HG02852 (cell line): Measurements from ENCODE around the gene NCKAP5.

Experiments used
- ATAC-seq: cut with Tn5 transposase; IDR thresholded peaks from one replicate; pipeline ENCODE4 v1.9.1; 2021; ENCODE audit warnings: mild to moderate bottlenecking, moderate library complexity; ENCODE audit not compliant: unreplicated experiment

The NCKAP5 gene

DNA sequence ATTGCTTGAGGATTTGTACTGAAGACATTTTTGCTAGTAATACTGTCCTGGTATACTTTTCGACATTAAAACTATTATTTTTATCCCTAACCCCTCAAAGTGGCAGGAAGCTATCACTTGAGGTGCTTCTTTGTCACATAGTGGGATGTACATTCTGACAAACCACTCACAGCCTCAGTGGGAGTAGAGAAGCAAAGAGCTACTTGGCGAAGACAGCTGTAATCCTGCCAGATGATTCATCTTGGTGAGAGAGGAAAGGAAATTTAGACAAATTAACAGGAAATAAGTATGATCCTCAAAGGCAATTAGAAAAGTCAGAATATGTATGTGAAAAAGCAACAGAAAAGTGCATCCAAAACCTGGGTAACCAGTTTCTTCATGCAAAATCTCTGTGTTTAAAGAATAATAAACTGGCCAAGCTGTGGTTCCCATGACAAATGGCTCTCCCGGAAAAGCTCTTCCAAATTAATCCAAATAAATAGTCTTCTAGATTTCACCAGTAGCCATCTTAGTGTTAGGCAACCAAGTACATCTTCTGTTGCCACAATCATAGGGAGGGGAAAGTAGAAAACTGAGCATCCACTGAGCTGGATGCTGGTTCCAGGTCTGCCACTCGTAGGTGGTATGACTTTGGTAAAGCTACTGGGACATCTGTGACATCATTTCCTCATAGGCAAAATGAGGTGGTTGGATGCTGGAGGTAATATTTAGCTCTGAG is 590.3 kb downstream of the NCKAP5 start:
- ATAC-seq: no peak

DNA sequence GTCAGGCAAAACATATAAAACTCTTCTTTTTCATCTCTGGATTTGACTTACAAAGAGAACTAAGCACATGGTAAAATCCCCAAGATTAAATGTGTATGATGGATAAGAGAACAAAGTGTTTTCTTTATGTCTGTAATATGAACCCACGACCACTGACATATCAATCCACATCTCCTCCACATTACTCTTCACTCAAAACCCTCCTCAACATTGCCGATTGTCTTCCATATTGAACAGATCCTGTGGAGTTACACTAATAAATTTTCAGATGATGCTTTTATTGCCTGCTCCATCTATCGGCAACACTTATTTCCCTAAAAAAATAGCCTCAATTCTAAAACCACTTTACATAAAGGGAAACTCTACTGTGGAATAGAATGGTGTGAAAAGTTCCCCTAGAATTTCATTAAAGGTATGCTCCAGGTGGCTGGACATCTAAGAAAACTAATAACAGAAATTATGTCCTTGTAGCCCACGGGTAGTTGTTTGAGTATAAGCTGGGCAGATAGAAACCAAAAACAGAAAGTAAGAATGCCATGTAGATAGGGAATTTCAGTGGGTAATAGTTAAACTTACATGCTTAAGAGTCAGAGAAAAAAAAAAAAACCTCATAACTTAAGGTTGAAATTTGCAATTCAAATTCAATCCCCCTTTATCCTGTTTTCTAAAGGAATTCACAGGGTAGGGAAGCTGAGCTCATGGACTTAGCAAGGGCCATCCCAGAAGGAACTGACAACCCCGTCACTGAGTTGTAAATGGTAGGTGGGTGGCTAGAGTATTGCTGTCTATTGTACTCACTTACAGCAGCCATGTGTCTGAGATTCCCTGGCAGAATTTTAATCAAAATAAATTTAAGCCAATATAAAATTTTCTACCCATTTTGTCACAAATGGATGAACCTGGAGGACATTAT is 592.8 kb downstream of the NCKAP5 start:
- ATAC-seq: no peak

DNA sequence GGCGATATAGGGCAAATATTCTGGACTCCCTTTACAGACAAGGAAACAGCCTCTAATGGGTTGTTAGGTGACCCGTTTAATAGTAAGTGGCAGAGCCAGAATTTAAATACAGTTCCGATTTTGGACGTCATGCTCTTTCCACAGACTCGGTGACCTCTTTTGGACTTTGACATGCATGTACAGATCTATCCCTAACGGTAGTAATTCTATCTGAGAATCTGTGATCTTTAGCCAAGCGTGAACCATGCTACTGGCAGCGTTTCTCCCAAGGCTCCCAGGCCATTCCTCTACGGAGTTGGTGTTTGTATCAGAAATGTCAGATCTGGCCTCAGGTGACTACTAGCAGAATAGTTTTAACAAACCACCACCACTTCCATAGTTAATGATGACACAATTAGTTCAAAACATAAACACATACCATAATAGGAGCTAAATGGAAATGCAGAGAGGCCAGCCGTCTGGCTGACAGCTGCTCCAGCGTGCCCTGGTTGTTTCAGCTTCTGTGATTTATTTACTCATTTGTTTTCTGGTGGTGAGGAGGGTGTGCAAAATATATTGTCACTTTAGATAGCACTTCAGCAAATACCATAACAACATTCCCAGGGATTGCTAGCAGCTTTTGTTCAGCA is 593.7 kb downstream of the NCKAP5 start:
- ATAC-seq: no peak

DNA sequence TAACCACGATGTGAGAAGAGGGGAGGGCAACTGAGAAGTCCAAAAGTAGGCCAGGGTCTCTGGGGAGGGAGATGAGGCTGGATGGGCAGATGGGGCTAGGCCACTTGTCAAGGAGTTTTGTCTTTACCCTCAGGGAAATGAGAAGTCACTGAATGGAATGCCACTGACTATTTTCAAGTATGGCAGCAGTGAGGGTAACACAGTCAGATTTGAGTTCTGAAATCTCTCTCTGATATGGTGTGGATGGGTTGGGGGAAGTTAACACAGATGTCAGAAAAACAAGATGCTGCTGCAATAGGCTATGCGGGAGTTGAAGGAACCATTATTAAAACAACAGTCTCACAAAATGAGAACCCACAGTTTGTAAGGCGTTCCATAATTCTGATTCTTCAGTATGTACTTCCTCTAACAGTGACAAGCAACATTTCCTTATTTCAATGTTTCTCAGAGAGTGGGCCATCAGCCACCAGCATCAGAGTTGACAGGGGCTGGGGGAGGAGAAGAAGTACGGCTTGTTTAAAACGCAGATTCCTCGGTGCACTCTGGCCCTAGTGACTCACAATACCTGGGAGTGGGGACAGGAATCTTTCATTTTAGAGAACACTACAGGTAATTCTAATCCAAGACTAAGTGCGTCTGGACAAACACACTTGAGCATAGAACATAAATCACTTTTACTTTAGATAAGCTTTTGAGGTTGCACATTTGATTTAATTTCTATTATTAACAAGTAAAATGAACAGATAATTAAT is 596.8 kb downstream of the NCKAP5 start:
- ATAC-seq: no peak

DNA sequence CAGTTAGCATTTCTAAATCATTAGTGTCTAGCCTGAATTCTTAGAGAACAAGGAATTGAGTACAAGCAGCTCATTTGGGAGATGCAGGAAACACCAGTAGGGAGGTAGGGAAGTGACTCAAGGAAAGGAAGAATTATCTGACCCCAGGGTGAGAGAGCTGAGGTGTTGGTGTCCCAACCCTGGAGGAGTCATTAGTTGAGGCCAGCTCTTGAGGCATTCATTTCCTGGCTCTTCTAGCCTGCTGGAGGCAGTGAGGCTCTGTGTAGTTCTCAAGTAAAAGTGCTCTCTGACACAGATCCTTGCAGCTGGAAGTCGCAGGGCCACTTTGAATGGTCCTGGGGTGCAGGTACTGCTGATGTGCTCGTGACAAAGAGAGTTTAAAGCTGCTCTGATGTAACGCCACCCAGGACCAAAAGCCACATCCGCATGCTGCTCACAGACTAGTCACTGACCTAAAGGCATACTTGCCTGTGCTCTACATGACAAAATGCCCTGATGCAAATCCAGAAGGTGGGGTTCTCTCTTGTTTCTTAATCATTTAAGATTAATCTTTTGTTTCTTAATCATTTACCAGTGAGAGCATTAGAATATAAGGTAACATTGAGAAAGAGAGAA is 598.8 kb downstream of the NCKAP5 start:
- no peak for ATAC-seq

DNA sequence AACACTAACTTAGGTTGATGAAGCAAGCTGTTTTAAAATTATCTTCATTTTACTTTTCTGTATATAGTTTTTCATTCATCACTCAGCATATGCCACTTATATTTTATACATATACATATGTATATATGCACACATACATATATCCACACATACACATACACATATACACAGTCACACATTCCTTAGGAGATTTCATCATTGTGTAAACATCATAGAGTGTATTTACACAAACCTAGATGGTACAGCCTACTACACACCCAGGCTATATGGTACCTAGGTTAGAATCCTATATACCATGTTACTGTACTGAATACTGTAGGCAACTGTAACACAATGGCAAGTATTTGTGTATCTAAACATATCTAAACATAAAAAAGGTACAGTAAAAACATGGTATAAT is 602.8 kb downstream of the NCKAP5 start:
- ATAC-seq: no peak

DNA sequence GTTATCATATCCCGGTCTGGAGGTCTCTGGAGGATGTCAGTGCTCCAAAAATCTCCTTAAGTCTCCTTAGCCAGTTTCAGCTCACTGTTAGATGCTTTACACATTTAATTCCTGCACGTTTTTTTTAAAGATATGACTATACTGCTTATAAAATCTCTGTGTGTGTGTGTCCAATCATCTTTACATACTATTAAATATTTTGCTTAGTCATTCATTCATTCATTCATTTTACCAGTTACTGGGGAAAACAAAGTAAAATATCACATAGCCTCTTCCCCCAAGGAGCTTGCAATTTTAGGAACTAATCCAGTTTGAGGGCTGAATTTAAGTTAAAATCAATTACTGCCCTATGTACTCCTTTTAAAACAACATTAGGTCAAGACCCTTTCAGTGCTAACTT is 605.1 kb downstream of the NCKAP5 start:
- ATAC-seq: no peak

DNA sequence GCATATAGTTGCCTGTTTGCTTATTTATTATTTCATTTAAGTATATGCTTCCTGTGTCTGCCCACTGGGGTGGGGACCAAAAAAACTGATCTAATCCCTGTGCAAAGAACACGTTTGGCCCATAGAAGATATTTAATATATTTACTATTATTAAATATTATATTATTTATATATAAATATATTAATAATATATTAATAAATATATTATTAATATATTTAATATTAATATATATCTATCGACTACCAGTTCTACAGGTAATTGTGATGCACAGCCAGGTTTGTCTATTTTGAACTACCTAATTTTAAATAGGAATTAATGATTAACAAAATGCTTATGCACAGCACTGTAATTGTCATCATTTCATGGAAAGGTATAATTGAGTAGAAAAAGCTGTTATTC is 609.4 kb downstream of the NCKAP5 start:
- no peak for ATAC-seq

DNA sequence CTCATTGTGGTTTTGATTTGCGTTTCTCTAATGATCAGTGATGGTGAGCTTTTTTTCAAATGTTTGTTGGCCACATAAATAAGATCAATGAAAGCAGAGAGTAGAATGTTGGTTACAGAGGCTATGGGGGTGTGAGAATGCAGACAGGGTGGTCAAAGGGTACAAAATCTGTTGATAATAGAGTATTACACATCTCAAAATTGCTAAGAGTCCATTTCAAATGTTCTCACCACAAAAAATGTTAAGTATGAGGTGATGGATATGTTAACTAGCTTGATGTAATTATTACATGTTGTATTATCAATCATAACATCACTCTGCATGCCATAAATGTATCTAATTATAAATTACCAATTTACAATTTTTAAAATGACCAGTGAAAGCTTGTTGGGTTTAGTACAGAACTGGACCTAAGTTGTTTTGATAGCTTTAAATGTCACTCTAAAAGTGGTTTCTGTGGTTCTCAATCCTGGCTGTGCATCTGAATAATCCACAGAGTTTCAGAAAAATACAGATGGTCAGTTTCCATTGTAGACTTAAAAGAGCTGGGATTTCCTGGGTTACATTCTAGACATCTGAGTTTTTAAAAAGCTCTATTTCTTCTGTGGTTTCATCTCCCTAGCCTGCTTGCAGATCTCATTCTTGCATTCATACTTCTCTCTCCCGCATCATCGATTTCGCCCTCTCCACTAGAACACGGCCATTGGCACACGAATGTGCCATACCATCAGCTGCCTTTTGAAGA is 612.2 kb downstream of the NCKAP5 start:
- ATAC-seq: no peak

DNA sequence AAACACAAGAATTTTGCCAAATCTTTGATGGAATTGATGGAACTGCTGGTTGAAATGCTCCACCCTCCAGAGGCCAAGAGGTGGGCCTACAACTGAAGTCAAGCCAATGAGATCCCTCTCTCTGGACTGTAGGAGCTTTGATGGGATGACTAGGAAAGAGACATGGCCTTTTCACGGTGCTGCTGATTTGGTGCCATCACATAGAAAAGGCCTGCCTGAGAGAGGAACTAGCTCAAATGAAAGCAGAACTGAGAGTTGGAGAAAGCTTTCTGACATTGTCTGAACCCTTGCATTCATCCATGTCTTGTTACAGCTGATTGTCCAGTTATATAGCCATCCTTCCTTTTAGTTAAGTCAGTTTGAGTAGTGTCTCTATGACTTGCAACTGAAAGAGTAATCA is 614.5 kb downstream of the NCKAP5 start:
- ATAC-seq: peak; percentile 89

DNA sequence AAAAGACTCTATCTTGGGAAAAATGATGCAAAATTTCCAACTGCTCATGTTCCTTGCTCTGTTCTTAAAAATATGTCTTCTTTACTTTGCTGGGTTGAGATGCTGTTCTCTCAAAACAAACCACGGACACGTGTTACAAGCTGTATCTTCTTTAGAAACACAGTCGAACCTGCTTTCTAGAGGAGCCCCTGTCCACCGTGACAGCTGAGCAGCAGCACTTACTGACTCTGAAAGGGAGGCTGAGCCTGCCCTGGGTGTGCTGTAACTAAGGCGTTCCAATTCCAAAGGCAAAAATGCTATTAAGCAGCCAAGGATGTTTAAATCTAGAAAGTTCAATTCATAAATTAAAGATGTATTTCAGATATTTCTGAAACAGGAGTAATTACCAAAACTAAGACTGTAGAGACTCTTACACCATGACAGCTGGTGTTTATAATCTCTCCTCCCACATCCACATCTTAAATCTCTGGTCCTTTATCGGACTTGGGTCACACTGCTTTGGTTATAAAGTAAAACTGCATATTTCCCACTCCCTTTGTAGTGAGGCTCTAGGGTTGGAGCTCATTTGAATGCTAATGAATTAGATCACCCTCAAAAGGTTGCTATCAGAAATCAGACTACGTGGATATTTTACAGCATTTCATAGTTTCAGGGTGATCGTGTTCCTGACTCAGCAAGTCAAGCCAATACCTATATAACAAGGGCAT is 617.1 kb downstream of the NCKAP5 start:
- ATAC-seq: no peak

DNA sequence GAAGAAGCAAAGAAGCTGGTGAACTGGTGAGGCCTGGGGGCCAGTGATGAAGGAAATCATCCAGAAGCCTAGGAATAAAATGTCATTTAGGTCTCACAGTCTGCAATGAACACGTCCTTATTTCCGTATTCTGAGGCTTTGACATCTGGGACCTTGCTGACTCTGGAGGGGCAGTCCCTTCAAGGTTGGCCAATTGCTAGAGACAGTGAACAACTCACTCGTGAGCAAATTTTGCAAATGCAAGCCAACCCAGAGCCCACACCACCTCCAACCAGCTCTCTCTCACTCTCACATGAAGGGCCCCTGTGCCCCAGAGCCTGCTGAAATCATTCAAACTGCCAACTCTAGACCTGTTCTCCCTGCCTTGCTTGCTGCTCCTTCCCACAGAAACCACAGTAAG is 619.2 kb downstream of the NCKAP5 start:
- no peak for ATAC-seq

DNA sequence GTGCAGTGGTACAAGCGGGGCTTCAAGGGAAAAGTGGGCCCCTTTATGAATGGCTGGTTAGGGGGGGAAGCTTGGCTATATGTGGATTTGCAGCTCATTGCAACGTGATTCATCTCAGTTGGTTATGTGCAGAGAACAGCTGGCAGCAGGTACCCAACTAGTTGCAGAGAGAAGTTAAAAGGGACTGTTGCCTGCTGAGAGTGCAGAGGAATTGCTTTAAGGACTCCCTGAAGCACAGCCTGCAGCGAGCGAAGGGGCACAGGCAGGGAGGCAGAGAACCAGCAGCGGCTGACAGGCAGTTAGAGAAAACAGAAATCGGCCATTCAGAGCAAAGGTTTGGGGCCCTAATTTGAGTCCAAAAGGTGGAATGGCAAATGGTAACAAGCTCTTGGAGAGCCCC is 620.1 kb downstream of the NCKAP5 start:
- ATAC-seq: no peak

DNA sequence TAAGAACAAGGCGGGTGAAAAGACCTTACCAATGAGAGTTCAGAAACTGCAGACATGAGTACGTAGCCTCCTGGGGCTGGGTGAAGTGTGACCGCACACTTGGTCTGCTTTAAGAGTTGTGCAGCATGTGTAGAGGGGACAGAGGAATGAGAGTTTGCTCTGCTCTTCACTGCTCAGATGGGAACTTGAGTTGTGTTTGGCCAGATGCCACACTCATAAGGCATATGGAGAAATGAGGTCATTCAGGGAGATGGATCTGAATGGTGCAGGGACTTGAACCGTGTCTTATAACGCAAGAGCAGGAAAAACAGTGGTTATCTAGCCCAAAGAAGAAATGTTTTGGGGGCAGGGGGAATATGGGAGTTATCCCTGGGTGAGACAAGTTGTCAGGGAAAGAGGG is 624.4 kb downstream of the NCKAP5 start:
- ATAC-seq: no peak

DNA sequence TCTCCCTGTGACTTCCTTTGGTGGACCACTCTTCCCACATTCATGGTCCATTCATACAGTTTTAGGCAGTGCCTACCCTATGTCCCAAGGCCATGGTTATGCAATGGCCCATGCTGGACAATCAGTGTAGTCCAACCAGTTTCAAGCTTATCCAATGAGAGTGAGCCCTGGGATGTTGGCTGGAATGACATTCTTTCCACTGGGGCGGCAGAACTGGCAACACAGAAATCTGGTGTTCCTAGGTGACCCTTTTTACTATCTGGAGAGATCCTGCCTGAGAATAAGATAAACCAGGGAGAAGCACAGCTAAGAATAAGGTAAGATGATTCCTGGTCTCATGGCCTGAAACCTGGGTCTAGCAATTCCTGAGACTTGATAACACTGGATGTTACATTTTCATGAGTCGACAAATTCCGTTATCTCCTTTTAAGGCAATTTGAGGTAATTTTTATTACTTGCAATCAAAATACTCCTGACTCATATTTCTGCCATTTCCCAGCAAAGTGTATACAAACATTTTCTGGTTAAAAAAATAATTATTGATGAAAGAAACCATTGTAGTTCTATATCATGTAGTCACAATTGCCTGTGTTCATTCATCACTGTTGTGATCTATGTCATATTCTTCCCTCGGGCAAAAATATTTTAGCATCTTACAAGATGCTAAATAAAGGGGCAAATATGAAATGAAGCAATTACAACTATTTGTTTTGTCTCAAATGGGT is 626.8 kb downstream of the NCKAP5 start:
- no peak for ATAC-seq

DNA sequence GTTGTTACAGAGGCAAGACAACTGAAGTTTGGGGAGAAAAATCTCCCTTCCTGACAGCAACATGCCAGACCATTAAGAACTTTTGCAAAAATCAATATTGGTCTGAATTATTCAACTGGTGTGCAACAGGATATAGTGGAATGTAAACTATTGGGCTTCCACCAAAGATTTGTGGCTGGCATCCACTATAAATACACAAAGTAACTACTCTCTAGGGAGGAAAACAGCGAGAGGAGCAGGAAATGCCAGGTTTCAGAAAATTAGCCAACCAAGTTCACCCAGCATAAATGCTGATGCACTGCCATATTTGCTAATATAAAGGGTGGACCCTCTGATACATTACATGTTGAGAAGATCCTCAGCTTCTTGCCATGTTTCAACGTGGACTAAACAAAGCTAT is 630.6 kb downstream of the NCKAP5 start:
- no peak for ATAC-seq

DNA sequence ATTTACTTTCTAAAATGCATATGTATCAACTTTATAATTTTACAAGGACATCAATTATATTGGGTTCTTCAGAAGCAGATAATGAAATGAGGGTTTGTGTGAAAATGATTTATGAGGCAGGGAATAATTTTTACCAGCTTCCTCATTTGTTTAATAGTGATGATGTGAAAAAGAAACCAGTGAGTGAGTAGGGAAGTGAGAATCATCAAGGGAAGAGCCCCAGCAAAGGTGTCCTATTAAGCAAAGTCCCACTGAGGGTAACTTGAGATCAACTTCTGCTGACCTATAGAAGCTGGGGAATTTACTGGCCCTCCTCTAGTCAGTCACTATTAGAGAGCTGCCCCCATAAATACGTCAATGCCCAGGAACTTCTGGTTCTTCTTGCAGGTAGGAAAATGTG is 631.5 kb downstream of the NCKAP5 start:
- peak; percentile 74 for ATAC-seq

DNA sequence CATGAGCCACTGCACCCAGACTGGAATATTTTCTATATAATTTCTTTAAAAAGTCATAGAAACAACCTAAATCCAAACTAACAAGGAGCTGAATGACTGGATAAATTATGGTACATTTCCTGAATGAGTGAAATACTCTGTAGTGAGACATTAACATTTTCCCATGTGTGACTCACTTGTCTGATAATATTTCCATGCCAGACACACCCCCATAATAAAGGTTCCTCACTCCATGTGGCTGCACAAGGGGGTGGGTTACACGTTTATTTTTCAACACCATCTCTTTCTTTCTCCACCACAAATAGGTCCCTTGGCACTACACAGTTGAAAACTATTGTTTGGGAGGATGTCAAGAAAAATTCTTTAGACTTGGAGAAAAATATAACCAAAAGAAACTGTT is 632.0 kb downstream of the NCKAP5 start:
- ATAC-seq: no peak

DNA sequence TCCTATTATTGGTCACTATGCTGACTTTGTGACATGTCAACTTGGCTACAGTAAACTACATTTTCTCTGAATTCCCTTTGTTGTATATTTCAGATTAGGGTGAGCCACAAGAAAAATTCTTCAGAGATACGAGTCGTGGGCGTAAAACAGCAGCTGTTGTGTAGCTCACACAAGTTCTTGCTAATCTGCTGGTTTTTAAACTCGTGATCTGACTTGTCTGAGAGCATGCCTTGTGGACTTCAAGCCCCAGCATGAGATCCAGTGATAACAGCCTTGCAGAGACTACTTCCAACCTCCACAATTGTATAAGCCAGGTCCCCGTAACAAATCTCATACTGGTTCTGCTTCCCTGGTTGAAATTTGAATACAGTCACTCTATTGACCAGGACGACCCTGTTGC is 638.5 kb downstream of the NCKAP5 start:
- ATAC-seq: no peak
